Suprapubic skin (tissue), 3 donors: ENCODE results near the gene ERCC1.
"Not testable (repeated sequence)": the region's sequence is repeated elsewhere in the genome, so short reads cannot be mapped to it uniquely, and the experiment has no call there.

Experiments
- CTCF ChIP-seq, 2 donors: fragments of 200-600 bp in 1 of 2; fragments of 450-650 bp in 1 of 2; sonication (generic) in 1 of 2; IDR thresholded peaks; one replicate each; pipeline ENCODE4 v1.5.1; 2016 to 2019; ENCODE audit warnings: antibody characterized with exemption in 2 of 2, mild to moderate bottlenecking in 1 of 2, moderate library complexity in 1 of 2
- POLR2A ChIP-seq, 2 donors: fragments of 450-650 bp; IDR thresholded peaks; one replicate each; pipeline ENCODE4 v1.6.1; 2017; ENCODE audit warnings: antibody characterized with exemption in 2 of 2, mild to moderate bottlenecking in 2 of 2, moderate library complexity in 2 of 2

DNA sequence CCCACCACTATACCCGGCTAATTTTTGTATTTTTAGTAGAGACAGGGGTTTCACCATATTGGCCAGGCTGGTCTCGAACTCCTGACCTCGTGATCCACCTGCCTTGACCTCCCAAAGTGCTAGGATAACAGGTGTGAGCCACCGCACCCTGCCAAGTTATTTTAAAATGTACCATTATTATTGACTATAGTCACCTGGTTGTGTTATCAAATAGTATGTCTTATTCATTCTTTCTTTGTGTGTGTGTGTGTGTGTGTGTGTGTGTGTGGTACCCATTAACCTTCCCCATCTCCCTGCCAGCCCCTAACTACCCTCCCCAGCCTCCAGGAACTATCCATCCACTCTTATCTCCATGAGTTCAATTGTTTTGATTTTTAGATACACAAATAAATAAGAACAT lies 13.4 kb downstream of the ERCC1 start:
- not testable (repeated sequence) for TF ChIP-seq CTCF, POLR2A (IDR thresholded peaks at IDR 0.05)
